Activated T-cell treated with anti-CD3 and anti-CD28 coated beads, Interleukin-2, amount 50 U/mL, for 24 hours (primary cell): ENCODE data around the gene CNPY4.

Source experiments
- DNase-seq: peaks from one replicate; pipeline ENCODE4 v3.0.0-alpha.2; 2020
- H3K27ac Mint-ChIP-seq: 2 replicates; pipeline ENCODE4 v1.8.0; 2020; ENCODE audit warnings: mild to moderate bottlenecking, mixed read lengths
- H3K27me3 Mint-ChIP-seq: 2 replicates; pipeline ENCODE4 v1.8.0; 2020; ENCODE audit warnings: mixed read lengths
- H3K36me3 Mint-ChIP-seq: 2 replicates; pipeline ENCODE4 v1.8.0; 2020; ENCODE audit warnings: low read depth, mixed read lengths
- H3K4me1 Mint-ChIP-seq: 2 replicates; pipeline ENCODE4 v1.8.0; 2020; ENCODE audit warnings: low read depth, mixed read lengths
- H3K4me3 Mint-ChIP-seq: 2 replicates; pipeline ENCODE4 v1.8.0; 2020; ENCODE audit warnings: mild to moderate bottlenecking, moderate library complexity, mixed read lengths
- H3K9me3 Mint-ChIP-seq: 2 replicates; pipeline ENCODE4 v1.8.0; 2020; ENCODE audit warnings: mixed read lengths

The CNPY4 gene

DNA sequence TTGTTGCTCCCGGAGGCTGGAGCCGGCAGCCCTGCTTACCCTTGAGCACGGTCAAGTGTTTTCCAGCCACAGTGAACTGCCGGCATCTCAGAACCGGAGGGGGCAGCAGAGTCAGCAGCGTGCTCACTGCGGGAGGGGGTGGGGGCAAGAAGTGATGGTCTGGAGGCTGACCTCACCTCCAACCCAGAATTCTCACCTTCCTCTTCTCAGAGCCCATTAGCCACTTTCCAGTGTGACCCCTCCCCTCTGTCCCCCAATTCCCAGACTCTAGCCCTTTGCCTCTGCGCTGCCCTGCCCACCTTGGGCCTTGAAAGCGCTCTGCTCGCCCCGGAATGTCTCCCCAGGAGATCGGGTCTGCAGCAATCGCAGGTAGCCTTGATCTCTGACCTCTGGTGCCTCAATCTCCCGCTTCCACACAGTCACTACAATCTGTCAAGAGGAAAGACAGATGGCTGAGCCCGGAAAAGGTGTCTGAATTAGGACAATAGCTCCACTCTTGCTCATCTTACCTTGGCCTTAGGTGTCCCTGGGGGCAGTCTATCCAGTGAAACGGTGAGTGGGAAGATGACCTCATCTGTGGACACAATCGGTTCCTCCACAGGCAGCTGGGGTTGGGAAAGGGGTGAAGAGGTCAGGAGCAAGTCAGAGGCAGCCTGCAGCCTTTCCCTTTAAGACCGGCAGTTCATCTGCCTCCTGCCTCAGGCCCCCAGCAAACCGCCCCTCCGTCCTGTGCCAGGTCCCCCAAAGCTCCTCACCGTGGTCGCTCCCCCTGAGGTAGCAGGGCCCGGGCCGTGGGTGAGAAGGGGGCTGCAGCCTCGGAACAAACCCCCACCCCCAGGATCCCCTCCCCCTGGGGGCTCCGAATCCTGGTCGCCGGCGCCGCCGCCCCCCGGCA lies 38.1 kb downstream of the CNPY4 start:
- Mint-ChIP-seq H3K4me3 (peak overlapping the region; percentile 82), H3K4me1 (peaks cover 52% of the 10 kb centered on the region), H3K27me3 (no peaks in the 10 kb centered on the region), H3K27ac (peak overlapping the region; percentile 81), H3K36me3 (peaks cover 56% of the 10 kb centered on the region), H3K9me3 (no peaks in the 10 kb centered on the region)
- DNase-seq, result no peak

DNA sequence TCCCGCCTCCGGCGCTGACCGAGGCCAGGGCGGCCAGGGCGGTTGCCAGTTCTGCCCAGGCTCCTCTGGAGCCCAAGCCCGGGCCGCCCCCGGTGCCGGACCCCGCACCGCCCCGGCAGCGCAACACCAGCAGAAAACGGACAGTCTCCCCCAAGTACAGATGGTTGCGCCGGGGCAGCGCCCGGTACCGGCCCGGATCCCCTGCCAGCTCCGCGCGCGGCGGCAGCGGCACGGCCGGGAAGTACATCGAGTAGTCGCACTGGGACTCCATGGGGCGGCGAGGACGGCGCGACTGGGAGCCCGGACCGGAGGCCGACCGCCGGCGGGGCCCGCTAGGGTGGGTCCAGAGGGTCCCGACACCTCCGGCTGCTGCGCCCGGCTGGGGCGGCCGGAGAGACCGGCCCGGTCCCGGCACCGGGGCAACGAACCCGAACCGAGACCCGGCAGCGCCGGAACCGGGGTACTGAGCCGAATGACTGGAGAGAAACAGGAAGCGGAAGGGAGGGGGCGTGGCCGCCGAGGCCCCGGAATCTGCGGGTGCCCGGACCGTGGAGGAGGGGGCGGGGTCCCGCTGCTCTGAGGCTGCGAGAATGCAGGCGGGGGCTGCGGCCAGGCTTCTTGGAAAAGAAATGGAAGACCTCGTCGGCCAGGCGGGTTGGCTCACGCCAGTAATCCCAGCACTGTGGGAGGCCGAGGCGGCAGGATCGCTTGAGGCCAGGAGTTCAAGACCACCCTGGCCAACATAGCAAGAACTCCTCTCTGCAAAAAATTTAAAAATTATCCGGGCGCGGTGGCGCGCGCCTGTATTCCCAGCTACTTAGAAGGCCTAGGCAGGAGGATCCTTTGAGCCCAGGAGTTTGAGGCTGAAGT lies 39.0 kb downstream of the CNPY4 start, which contains the start of gene TRAPPC14:
Gene TRAPPC14 (minus strand): TSS at position 495 of the 870 bp plus-strand sequence. CDS start 224 bp downstream, at position 271.
- Mint-ChIP-seq H3K4me3 (peak within 1 kb of the TSS; percentile 82), H3K4me1 (peaks cover 57% of the 10 kb centered on the region), H3K36me3 (peaks cover 47% of the 10 kb centered on the region), H3K27ac (peak within 1 kb of the TSS; percentile 90), H3K9me3 (no peaks in the 10 kb centered on the region), H3K27me3 (no peaks in the 10 kb centered on the region)
- peak; percentile 96 for DNase-seq

DNA sequence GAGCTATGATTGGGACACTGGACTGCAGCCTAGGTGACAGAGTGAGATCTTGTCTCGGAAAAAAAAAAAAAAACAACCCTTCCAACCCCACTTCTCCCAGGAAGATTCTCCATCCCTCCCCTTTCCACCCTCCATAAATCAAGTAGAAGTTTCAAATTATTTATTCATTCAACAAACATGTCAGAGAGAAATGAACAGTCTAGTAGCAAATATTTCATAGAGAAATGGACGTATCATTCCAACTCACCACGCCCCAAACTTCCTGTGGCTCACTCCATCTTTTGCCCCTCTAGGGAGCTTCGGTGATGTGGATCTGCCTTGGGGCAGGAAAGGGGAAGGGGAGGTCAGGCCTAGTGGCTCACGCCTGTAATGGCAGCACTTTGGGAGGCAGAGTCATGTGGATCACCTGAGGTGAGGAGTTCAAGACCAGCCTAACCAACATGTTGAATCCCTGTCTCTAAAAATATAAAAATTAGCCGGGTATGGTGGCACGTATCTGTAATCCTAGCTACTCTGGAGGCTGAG lies 39.7 kb downstream of the CNPY4 start:
- H3K27ac Mint-ChIP-seq, result peak overlapping the region; percentile 90
- H3K9me3 Mint-ChIP-seq, result no peaks in the 10 kb centered on the region
- peaks cover 58% of the 10 kb centered on the region for H3K4me1 Mint-ChIP-seq
- H3K27me3 Mint-ChIP-seq, result no peaks in the 10 kb centered on the region
- no peak for DNase-seq
- peak overlapping the region; percentile 82 for H3K4me3 Mint-ChIP-seq
- H3K36me3 Mint-ChIP-seq, result peaks cover 40% of the 10 kb centered on the region

DNA sequence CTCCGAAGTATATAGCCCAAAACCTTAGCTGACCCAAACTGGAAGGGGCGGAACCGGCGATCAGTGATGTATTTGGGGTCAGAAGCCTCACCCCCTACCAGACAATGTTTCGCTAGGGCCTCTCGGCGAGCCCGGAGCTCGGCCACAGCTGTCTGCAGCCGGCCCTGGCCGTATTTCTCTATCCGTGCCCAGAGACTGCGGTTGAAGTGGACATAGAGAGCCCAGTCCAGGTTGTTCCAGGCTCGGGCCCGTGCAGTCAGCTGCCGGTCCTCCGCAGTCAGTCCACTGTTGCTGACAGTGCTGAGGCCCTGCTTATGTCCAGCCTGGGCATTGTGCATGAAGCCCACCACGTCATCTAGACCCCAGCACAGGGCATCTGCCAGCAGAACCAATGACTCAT lies 40.6 kb downstream of the CNPY4 start:
- Mint-ChIP-seq H3K27me3 (no peaks in the 10 kb centered on the region), H3K27ac (peak overlapping the region; percentile 31), H3K36me3 (peaks cover 32% of the 10 kb centered on the region), H3K4me1 (peaks cover 57% of the 10 kb centered on the region), H3K9me3 (no peaks in the 10 kb centered on the region), H3K4me3 (peak overlapping the region; percentile 82)
- DNase-seq, result no peak

DNA sequence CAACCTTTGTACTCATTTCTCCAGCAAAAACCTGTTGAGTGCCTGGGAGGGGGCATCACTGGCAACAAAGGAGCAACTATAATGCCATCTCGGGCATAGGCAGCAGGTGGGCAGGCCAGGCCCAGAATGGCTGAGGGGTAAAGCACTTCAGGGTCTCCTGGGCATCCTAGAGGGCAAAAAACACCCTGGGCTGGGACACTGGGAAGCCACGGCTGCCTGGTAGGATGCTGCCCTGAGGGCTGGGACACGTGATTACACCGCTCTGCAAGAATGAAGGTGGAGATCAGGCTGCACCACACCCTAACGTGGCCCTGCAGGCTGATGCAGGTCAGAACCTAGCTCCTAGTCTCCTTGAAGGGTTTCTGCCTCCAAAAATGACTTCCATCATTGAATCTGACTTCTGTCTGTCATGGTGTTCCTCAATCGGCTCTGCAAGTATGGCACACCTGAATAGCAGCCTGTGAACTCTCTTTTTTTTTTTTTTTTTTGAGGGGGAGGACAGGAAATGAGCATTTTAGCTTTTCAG lies 43.6 kb downstream of the CNPY4 start:
- Mint-ChIP-seq H3K4me1 (peaks cover 57% of the 10 kb centered on the region), H3K27ac (peak overlapping the region; percentile 42), H3K36me3 (peaks cover 5% of the 10 kb centered on the region), H3K4me3 (no peak overlapping the region), H3K9me3 (no peaks in the 10 kb centered on the region), H3K27me3 (no peaks in the 10 kb centered on the region)
- peak; percentile 58 for DNase-seq

DNA sequence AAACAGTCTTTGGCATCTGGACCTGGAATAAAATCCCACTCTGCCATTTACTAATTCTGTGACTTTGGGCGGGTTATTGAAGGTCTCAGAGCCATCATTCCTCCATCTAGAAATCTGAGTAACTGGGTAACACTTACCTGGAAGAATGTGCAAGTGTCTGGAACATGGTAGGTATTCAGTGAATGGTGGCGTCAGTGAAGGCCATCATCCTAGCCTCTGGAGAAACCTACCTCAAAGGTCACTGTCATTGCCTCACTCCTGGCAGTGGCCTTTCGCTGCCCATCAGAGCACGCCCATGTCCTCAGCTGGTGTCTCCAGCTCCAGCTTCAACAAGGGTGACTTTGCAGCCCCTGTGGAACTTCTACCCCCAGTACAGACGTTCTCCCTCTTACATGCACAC lies 44.4 kb downstream of the CNPY4 start:
- Mint-ChIP-seq H3K27ac (peak overlapping the region; percentile 50), H3K4me1 (peaks cover 62% of the 10 kb centered on the region), H3K27me3 (no peaks in the 10 kb centered on the region), H3K4me3 (no peak overlapping the region), H3K9me3 (no peaks in the 10 kb centered on the region), H3K36me3 (peaks cover 2% of the 10 kb centered on the region)
- no peak for DNase-seq

DNA sequence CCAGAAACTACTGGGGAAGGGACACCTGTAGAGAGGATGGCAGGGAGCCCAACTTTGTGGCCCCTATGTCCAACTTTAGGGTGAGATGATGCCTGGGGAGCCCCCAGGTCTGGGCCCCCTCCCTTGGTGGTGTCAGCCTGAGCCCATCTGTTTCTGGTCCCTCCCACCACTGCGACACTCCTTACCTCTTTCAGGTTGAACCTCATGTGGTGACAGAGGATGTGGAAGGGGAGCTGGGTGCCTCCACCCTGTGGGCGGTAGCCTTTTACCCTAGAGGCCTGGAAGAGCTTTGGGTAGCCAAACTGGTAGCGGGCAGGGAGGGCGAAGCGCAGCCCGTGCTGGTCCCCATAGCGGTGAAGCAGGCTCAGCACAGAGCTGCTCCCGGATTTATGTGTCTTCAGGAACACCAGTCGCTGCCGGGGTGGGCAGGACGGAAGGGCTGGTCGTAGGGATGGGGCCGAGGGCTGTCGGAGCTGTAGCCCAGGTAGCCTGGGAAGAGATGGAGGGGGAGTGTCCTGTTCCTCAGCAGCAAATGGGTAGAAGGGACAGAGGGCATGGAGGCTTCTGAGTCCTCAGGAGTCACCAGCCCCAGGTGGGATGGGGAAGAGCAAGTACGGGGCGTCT lies 47.0 kb downstream of the CNPY4 start:
- Mint-ChIP-seq H3K27me3 (peaks cover 2% of the 10 kb centered on the region), H3K9me3 (no peaks in the 10 kb centered on the region), H3K36me3 (no peaks in the 10 kb centered on the region), H3K4me3 (peak overlapping the region; percentile 72), H3K4me1 (peaks cover 77% of the 10 kb centered on the region), H3K27ac (peak overlapping the region; percentile 88)
- peak; percentile 58 for DNase-seq

DNA sequence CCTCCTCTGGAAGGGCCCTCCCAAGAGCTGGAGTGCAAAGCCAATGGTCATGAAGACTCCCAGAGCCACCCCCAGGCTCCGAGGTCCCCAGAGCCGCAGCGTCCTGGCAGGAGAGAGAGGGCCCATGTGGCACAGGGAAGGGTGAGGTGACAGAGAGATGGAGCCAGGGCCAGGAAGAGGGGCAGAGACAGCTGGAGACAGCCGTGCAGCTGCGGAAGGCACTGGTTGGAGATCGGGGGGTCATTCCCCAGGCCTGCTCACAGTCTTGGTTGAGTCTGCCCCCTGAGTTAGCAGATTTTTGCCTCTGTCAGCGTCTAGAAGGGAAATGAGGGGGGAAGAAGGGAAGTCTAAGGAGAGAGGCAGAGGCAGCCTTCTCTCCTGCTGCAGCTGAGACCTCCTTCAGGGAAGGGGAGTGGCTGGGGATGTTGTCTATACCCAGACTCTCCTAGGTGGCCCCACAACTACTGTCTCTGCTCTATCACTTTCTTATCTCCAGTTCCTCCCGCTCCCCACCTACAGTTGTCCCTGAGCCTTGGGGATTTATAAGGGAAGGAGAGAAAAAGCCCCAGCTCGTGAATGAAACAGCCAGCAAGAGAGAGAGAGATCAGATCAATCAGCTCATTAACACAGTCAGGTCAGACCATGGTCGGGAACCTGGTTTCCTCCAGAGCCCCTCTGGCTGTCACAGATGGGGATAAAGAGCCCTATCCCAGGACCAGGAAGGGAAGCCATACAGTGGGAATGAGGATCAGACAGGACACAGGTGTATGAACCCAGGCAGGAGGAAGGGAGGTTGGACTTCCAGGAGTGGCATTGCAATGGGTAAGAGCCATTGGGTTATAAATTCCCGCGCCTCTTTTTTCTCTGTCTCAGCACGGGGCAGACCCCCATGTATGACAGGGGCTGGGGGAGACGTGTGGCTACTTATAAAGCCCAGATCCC lies 47.8 kb downstream of the CNPY4 start:
- no peak for DNase-seq
- Mint-ChIP-seq H3K27ac (peak overlapping the region; percentile 88), H3K36me3 (no peaks in the 10 kb centered on the region), H3K4me3 (peak overlapping the region; percentile 72), H3K9me3 (no peaks in the 10 kb centered on the region), H3K27me3 (peaks cover 2% of the 10 kb centered on the region), H3K4me1 (peaks cover 79% of the 10 kb centered on the region)

DNA sequence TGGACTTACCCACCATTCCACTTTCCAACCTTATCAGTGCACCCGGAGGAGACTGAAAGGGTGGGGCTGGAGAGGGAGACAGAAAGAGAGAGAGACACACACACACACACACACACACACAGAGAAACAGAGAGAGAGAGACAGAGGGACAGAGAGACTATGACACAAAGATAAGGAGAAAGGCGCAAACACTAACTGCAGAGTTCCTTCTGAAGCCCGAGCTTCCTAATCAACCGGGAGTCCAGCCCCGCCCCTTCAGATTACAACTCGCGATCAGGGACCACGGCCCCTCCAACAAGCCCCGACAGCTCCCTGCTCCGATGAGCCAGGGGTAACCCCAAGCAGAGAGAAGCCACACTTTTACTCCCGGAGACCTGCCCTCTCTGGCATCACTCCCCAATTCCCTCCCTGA lies 48.5 kb downstream of the CNPY4 start:
- peak overlapping the region; percentile 79 for H3K27ac Mint-ChIP-seq
- H3K9me3 Mint-ChIP-seq, result no peaks in the 10 kb centered on the region
- H3K27me3 Mint-ChIP-seq, result peaks cover 2% of the 10 kb centered on the region
- peaks cover 76% of the 10 kb centered on the region for H3K4me1 Mint-ChIP-seq
- H3K4me3 Mint-ChIP-seq, result peak overlapping the region; percentile 72
- DNase-seq, result no peak
- H3K36me3 Mint-ChIP-seq, result no peaks in the 10 kb centered on the region

DNA sequence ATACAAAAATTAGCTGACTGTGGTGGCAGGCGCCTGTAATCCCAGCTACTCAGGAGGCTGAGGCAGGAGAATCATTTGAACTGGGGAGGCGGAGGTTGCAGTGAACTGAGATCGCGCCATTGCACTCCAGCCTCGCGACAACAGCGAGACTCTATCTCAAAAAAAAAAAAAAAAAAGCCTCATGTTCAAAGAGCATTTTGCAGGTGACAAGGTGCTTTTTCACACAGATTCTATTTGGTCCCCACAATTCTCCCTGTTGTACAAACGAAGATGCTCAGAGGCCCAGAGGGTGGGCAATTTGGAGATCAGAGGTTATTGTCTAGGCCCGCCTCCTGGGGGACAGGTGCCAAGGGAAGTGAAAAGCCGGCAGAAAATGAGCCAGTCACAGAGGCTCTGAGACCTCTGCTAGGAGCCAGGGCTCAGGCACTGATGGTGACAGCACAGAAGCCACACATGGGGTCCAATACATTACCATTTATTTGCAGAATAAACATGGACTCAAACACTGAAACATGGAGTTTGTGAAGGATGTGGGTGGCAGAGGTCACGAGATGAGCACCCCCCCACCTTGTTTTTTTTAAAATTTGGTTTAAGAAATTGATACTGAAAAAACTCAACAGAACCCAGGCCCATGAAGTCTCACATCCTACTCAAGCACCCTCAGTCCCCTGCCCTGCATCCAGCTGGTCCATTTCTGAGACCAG lies 49.9 kb downstream of the CNPY4 start:
- H3K36me3 Mint-ChIP-seq, result no peaks in the 10 kb centered on the region
- peaks cover 62% of the 10 kb centered on the region for H3K4me1 Mint-ChIP-seq

DNA sequence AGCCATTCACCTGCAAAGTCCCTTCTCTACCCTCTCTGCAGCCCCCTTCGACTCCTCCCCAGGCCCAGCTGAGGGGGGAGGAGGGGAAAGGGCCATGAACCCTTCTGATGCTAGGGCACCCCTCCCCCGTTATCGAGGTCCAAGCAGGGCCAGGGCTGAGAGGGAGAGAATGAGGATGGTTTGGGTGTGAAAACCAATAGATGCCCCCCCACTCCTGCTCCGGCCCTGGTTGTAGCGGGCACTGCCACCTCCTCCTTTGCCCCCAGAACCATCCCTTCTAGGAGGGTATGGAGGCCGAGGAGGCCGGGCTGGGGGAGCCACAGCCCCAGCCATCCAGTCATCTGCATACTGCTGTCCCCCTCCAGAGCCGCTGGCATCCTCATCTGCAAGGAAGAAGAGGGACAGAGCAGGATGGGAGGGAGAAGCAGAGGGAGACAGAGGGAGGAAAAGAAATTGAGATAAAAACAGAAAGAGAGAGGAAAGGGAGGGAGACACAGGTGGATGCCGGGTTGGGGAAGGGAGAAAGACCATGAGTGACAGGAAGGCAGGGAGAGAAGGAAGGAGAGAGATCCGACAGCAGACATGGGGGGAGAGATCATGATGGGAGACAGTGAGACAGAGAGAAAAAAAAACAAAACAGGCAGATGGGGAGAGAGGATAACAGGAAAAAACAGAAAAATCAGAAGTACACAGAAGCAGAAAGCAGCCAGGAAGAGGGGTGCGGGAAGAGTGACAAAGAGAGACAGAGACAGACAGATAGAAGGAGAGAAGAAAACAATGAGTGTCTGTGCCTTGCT lies 50.9 kb downstream of the CNPY4 start:
- H3K4me3 Mint-ChIP-seq, result peak overlapping the region; percentile 4
- peaks cover 2% of the 10 kb centered on the region for H3K27me3 Mint-ChIP-seq
- H3K9me3 Mint-ChIP-seq, result no peaks in the 10 kb centered on the region
- H3K36me3 Mint-ChIP-seq, result no peaks in the 10 kb centered on the region
- H3K4me1 Mint-ChIP-seq, result peaks cover 59% of the 10 kb centered on the region
- no peak for DNase-seq
- no peak overlapping the region for H3K27ac Mint-ChIP-seq

More for the DNA sequence above, 49.9 kb downstream of the CNPY4 start:
- Mint-ChIP-seq H3K27me3 (peaks cover 2% of the 10 kb centered on the region), H3K4me3 (peak overlapping the region; percentile 72), H3K27ac (peak overlapping the region; percentile 66), H3K9me3 (no peaks in the 10 kb centered on the region)
- DNase-seq, result peak; percentile 52

DNA sequence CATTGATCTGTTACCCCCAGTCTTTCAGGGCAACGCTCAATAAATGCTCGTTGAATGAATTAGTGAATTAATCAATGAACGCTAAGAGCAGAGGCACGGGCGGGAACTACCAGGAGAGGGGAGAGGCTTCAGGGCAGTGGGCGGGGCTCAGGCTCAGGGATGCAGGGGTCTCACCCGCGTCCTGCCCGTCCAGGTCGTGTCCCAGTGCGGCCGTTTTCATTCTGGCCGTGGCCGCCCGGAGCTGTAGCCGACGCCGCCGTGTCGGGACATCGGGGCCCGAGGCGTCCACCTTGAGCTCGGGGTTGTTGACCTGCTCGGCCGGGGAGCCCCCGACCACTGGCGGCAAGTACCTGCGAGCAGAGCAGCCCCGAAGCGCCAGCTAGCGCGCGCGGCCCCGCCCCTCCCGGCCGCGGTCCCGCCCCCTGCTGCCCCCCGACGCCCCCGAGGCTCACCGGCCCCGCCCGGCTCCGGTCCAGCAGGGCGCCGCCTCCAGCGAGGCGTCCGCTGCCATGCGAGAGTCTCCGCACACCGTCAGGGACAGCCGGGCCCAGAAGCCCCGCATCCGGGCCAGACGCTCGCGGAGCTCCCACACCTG lies 51.8 kb downstream of the CNPY4 start:
- Mint-ChIP-seq H3K36me3 (no peaks in the 10 kb centered on the region), H3K27ac (no peak overlapping the region), H3K27me3 (peaks cover 2% of the 10 kb centered on the region), H3K4me1 (peaks cover 55% of the 10 kb centered on the region), H3K4me3 (peak overlapping the region; percentile 4), H3K9me3 (no peaks in the 10 kb centered on the region)
- DNase-seq, result peak; percentile 58
